Measurements from ENCODE around the gene P2RX6.

Gene P2RX6

DNA sequence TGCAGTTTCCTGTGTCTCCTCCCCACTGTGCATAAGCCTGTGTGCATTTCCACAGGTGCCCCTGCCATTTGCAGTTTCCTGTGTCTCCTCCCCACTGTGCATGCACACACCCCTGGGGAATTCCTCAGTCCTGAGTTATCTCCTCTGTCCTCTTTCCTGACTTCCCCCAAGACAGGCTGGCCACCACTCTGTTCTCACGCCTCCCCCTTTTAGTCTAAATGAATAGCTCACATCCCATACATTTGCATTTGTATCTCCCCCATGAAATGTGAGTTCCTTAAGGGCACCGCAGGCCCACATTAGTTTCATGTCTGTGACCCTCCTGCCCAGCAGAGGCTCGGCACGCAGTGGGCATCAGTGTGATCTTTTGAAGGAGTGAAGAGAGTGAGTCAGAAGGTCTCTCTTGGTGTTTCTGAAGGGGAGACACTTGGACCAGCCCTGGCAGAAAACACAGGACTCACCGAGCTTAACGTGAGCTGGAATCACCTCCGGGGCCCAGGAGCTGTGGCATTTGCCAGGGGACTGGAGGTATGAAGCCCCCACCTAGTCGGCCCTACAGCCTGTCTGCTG lies 37.0 kb downstream of the P2RX6 start:
- Histone ChIP-seq H3K27me3 (ENCODE audit: insufficient read depth, low read length, poor library complexity, severe bottlenecking) (no peaks in the 10 kb centered on the region), H3K9me3 (ENCODE audit: insufficient read depth, low read depth, low read length) (no peaks in the 10 kb centered on the region), H3K79me2 (ENCODE audit: insufficient read depth, low read length) (no peaks in the 10 kb centered on the region), H3K4me3 (ENCODE audit: low read length, poor library complexity, severe bottlenecking) (no peak overlapping the region), H3K4me2 (ENCODE audit: low read depth, low read length, poor library complexity, severe bottlenecking) (peak overlapping the region; percentile 29), H3K9ac (ENCODE audit: low read depth, low read length, poor library complexity, severe bottlenecking) (no peak overlapping the region), H3F3A (ENCODE audit: low read depth) (no peaks in the 10 kb centered on the region), H2AFZ (ENCODE audit: low read length) (peak overlapping the region; percentile 58; the same call in 1 of the 2 replicates), H4K20me1 (ENCODE audit: insufficient read depth, low read length, poor library complexity, severe bottlenecking) (no peaks in the 10 kb centered on the region), H3K36me3 (ENCODE audit: insufficient read depth, low read length) (no peaks in the 10 kb centered on the region), H3K4me1 (ENCODE audit: insufficient read depth, low read length, poor library complexity, severe bottlenecking) (peaks cover 28% of the 10 kb centered on the region), H3K9me2 (replicated peaks; ENCODE audit: low read depth, low read length) (no peaks in the 10 kb centered on the region)
- TF ChIP-seq, protein P1, sequence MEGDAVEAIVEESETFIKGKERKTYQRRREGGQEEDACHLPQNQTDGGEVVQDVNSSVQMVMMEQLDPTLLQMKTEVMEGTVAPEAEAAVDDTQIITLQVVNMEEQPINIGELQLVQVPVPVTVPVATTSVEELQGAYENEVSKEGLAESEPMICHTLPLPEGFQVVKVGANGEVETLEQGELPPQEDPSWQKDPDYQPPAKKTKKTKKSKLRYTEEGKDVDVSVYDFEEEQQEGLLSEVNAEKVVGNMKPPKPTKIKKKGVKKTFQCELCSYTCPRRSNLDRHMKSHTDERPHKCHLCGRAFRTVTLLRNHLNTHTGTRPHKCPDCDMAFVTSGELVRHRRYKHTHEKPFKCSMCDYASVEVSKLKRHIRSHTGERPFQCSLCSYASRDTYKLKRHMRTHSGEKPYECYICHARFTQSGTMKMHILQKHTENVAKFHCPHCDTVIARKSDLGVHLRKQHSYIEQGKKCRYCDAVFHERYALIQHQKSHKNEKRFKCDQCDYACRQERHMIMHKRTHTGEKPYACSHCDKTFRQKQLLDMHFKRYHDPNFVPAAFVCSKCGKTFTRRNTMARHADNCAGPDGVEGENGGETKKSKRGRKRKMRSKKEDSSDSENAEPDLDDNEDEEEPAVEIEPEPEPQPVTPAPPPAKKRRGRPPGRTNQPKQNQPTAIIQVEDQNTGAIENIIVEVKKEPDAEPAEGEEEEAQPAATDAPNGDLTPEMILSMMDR (conservative IDR thresholded peaks at IDR 0.05; ENCODE audit: low read length), result no peak
- TF ChIP-seq EZH2phosphoT487 (IDR thresholded peaks at IDR 0.05; ENCODE audit: borderline replicate concordance), result no peak

DNA sequence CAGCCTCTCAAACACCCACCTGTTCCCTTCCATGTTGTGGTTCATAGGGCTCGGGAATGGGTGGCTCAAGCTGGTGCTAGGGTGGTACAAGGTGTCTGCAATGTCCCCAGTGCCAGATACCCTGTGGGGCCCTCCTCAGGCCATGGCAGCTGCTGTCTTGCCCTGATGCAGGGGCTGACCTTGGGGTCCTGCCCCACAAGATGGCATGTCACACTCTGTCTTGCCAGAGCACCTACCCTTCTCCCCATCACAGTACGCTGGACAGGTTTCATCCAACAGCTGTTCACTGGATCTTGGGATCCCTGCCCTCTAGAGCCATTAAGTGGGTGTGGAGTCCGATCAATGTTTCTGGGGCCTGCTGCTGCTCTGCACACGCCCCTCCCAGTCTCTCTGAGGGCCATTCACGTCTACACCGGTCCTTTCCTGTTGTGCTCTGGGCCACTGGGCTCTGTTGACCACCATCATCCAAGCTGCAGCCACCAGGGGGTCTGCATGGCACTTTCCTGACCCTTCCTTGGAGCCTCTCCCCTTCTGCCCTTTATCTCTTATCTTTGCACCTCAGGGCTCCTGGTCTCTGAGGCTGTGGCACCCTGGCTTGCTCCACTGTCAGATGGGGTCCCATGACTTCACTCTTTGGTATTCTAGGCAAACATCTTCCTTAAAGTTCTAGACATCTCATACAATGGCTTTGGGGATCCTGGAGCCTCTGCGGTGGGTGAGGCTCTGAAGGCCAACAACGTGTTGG lies 37.9 kb downstream of the P2RX6 start:
- H3K4me3 ChIP-seq (ENCODE audit: low read length, poor library complexity, severe bottlenecking), result no peak overlapping the region
- no peaks in the 10 kb centered on the region for H3F3A ChIP-seq (ENCODE audit: low read depth)
- H3K27me3 ChIP-seq (ENCODE audit: insufficient read depth, low read length, poor library complexity, severe bottlenecking), result no peaks in the 10 kb centered on the region
- H3K4me2 ChIP-seq (ENCODE audit: low read depth, low read length, poor library complexity, severe bottlenecking), result no peak overlapping the region
- no peaks in the 10 kb centered on the region for H3K79me2 ChIP-seq (ENCODE audit: insufficient read depth, low read length)
- H3K9ac ChIP-seq (ENCODE audit: low read depth, low read length, poor library complexity, severe bottlenecking), result no peak overlapping the region
- H3K9me2 ChIP-seq (replicated peaks; ENCODE audit: low read depth, low read length), result no peaks in the 10 kb centered on the region
- no peaks in the 10 kb centered on the region for H3K9me3 ChIP-seq (ENCODE audit: insufficient read depth, low read depth, low read length)
- peaks cover 28% of the 10 kb centered on the region for H3K4me1 ChIP-seq (ENCODE audit: insufficient read depth, low read length, poor library complexity, severe bottlenecking)
- H2AFZ ChIP-seq (ENCODE audit: low read length), result no peak overlapping the region
- TF ChIP-seq EZH2phosphoT487 (IDR thresholded peaks at IDR 0.05; ENCODE audit: borderline replicate concordance), result no peak
- TF ChIP-seq, protein P1 (conservative IDR thresholded peaks at IDR 0.05; ENCODE audit: low read length), result no peak
- H3K36me3 ChIP-seq (ENCODE audit: insufficient read depth, low read length), result no peaks in the 10 kb centered on the region
- no peaks in the 10 kb centered on the region for H4K20me1 ChIP-seq (ENCODE audit: insufficient read depth, low read length, poor library complexity, severe bottlenecking)

DNA sequence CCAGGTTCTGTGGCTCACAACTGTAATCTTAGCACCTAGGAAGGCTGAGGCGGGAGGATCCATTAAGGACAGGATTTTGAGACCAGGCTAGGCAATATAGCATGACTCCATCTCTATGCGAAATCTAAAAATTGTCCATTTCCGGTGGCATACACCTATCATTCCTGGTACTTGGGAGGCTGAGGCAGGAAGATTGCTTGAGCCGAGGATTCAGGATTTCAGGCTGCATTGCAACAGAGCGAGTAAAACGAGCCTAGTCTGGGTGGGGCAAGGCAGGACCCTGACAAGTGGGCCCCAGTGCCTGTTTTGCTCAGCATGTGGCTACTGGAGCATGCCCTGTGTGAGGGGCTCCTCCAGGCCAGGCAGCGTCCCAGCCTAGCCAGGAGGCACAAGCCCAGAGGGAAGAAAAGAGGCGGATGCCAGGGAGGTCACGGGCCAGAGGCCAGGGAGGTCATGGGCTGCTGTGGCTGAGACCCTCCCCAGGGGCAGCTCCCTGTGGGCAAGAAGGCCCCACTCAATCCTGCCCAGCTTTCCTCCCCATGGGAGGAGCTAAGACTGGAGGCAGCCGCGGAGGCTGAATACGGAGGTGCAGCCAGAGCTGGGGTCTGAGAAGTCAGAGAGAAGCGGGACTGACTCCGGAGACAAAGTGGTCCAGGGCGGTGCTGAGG lies 39.2 kb downstream of the P2RX6 start:
- no peaks in the 10 kb centered on the region for H3K27me3 ChIP-seq (ENCODE audit: insufficient read depth, low read length, poor library complexity, severe bottlenecking)
- H3K4me1 ChIP-seq (ENCODE audit: insufficient read depth, low read length, poor library complexity, severe bottlenecking), result peaks cover 28% of the 10 kb centered on the region

More for the DNA sequence above, 39.2 kb downstream of the P2RX6 start:
- H3K9ac ChIP-seq (ENCODE audit: low read depth, low read length, poor library complexity, severe bottlenecking), result no peak overlapping the region
- H3K79me2 ChIP-seq (ENCODE audit: insufficient read depth, low read length), result no peaks in the 10 kb centered on the region
- H3K36me3 ChIP-seq (ENCODE audit: insufficient read depth, low read length), result no peaks in the 10 kb centered on the region
- H3K9me3 ChIP-seq (ENCODE audit: insufficient read depth, low read depth, low read length), result no peaks in the 10 kb centered on the region
- no peaks in the 10 kb centered on the region for H4K20me1 ChIP-seq (ENCODE audit: insufficient read depth, low read length, poor library complexity, severe bottlenecking)
- no peaks in the 10 kb centered on the region for H3F3A ChIP-seq (ENCODE audit: low read depth)
- no peak overlapping the region for H3K4me2 ChIP-seq (ENCODE audit: low read depth, low read length, poor library complexity, severe bottlenecking)
- TF ChIP-seq, protein P1 (conservative IDR thresholded peaks at IDR 0.05; ENCODE audit: low read length), result no peak
- no peak for TF ChIP-seq EZH2phosphoT487 (IDR thresholded peaks at IDR 0.05; ENCODE audit: borderline replicate concordance)
- H3K4me3 ChIP-seq (ENCODE audit: low read length, poor library complexity, severe bottlenecking), result no peak overlapping the region
- H3K9me2 ChIP-seq (replicated peaks; ENCODE audit: low read depth, low read length), result no peaks in the 10 kb centered on the region
- H2AFZ ChIP-seq (ENCODE audit: low read length), result no peak overlapping the region

Measured in Loucy (cell line).